Esophagus (tissue), 2 donors: ENCODE results near the gene AP3B1. TPM values are rescaled to one million over a fixed set of nuclear protein-coding genes. Genes with fewer than 3 reads are reported as not detected.

Experiments used
- H3K27ac ChIP-seq, 2 donors: one replicate each; pipeline ENCODE4 v1.5.1; 2013; ENCODE audit warnings: low read depth in 2 of 2, mild to moderate bottlenecking in 2 of 2, inconsistent platforms in 1 of 2, low read length in 1 of 2, moderate library complexity in 1 of 2
- H3K27me3 ChIP-seq, 2 donors: one replicate each; pipeline ENCODE4 v1.6.1; 2013; ENCODE audit warnings: low read length in 2 of 2, control low read depth in 1 of 2, mild to moderate bottlenecking in 1 of 2; ENCODE audit not compliant: insufficient read depth in 2 of 2, control insufficient read depth in 1 of 2
- H3K36me3 ChIP-seq, 2 donors: one replicate each; pipeline ENCODE4 v1.6.1; 2013; ENCODE audit warnings: low read length in 1 of 2; ENCODE audit not compliant: control insufficient read depth in 2 of 2, insufficient read depth in 2 of 2
- H3K4me1 ChIP-seq, 2 donors: one replicate each; pipeline ENCODE4 v1.6.1; 2013; ENCODE audit warnings: low read length in 1 of 2; ENCODE audit not compliant: control insufficient read depth in 2 of 2, insufficient read depth in 2 of 2
- H3K4me3 ChIP-seq, 2 donors: one replicate each; pipeline ENCODE4 v1.5.1; 2013; ENCODE audit warnings: low read length in 2 of 2, mild to moderate bottlenecking in 2 of 2, low read depth in 1 of 2, moderate library complexity in 1 of 2
- H3K9me3 ChIP-seq, 2 donors: one replicate each; pipeline ENCODE4 v1.6.1; 2013; ENCODE audit warnings: mild to moderate bottlenecking in 2 of 2, low read depth in 1 of 2, low read length in 1 of 2, moderate library complexity in 1 of 2; ENCODE audit not compliant: control insufficient read depth in 2 of 2, insufficient read depth in 1 of 2
- WGBS, 2 donors: extraction: QIAGEN DNeasy Blood & Tissue Kit; methylation state at CpG; one replicate each; pipeline ENCODE4 v1.1.7; 2013; 5-methylcytosine and 5-hydroxymethylcytosine counted together
- polyA plus RNA-seq, 2 donors: library from polyadenylated mRNA; stranded (reverse); fragments of 200-250 nt; gene quantifications; one replicate each; pipeline ENCODE4 v1.2.3, GENCODE V29; 2013
- donor health status: healthy with polysubstance abuse.
- donor health status: Bipolar disorder and iron deficiency.

Gene AP3B1
- polyA plus RNA-seq, 2 donors: 26.1 to 39.1 TPM

DNA sequence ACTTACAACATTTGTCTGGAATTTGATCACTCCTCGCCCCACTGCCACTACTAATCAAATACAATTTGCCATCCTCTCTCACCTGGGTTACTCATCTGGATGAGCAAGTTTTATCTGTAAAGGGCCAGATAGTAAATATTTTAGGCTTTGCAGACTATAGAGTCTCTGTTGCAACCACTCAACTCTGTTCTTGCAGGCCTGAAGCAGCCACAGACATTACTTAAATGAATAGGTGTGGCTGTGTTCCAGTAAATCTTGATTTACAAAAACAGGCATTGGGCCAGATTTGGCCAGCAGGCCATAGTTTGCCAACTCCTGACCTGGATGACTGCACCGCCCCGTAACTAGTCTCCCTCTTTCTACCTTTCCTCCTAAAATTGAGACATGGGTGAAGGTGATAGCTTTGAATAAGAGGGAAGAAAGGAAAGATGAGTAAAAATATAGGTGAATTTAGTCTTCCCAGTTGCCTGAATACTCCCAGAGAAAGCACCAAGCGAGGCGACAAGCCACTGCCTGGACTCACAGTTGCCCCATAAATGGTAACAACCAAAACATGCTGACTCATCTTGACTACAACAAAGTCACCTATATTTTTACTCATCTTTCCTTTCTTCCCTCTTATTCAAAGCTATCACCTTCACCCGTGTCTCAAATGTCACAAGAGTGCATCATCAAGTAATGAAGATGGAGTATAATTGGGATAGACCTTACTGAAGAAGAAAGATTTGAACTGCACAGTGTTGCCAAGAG is 33.4 kb upstream of the AP3B1 start:
- no peaks in the 10 kb centered on the region for H3K9me3 ChIP-seq
- no peaks in the 10 kb centered on the region for H3K36me3 ChIP-seq
- H3K4me1 ChIP-seq: no peaks in the 10 kb centered on the region
- H3K27me3 ChIP-seq: no peaks in the 10 kb centered on the region
- H3K27ac ChIP-seq: no peak overlapping the region
- H3K4me3 ChIP-seq: no peak overlapping the region
- WGBS, 2 donors: 65% methylated on average over 6 of the region's 6 CpGs

DNA sequence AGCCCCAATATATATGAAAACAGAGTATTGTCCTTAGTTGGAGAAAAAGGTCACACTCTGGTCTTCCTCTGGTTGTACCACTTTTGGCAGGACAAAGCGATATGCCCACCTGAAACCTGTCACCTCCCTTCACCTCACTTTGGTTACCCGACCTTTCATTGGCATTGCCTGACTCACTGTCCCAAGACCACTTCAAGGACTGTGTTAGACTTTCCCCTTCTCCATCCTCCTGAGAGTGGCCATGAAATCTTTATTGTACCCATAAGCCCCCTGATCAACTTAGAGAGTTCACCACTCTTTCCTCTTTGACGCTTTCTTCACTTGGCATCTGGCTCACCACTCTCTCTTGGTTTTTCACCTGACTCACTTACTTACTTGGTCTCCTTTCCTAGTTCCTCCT is 32.4 kb upstream of the AP3B1 start:
- no peaks in the 10 kb centered on the region for H3K27me3 ChIP-seq
- no peak overlapping the region for H3K4me3 ChIP-seq
- no peak overlapping the region for H3K27ac ChIP-seq
- no peaks in the 10 kb centered on the region for H3K4me1 ChIP-seq
- no peaks in the 10 kb centered on the region for H3K36me3 ChIP-seq
- 86 to 94% methylated on average over 3 of the region's 3 CpGs for WGBS, 2 donors
- no peaks in the 10 kb centered on the region for H3K9me3 ChIP-seq

GRCh38 chr5:78323241-78323640 is 28.7 kb upstream of the AP3B1 start:
- H3K36me3 ChIP-seq: no peaks in the 10 kb centered on the region
- no peaks in the 10 kb centered on the region for H3K27me3 ChIP-seq
- H3K4me1 ChIP-seq: no peaks in the 10 kb centered on the region
- no peak overlapping the region for H3K4me3 ChIP-seq
- no peaks in the 10 kb centered on the region for H3K9me3 ChIP-seq
- no peak overlapping the region for H3K27ac ChIP-seq

DNA sequence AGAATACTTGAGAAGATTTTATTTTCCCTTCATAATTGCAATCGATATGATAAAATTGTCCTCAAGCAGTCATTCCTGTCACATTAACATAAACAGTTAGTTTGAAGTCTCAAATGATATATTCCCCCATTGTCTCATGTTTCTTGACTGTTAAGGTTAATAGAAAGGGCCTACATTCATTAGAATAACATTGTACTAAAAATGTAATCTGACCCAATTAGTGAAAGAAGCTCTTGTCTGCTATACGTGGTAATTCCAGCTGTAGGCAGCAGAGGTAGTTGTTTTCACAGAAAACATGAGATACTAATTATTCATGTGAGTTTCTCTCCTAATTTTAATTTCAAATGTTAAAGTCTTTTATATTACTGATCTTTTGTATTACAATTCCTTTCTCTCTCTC is 25.9 kb upstream of the AP3B1 start:
- 40 to 45% methylated on average over 2 of the region's 2 CpGs for WGBS, 2 donors
- no peaks in the 10 kb centered on the region for H3K27me3 ChIP-seq
- H3K4me1 ChIP-seq: peaks cover 0 to 3% of the 10 kb centered on the region in 2 donors
- no peaks in the 10 kb centered on the region for H3K36me3 ChIP-seq
- H3K9me3 ChIP-seq: no peaks in the 10 kb centered on the region
- H3K27ac ChIP-seq: no peak overlapping the region
- H3K4me3 ChIP-seq: no peak overlapping the region

DNA sequence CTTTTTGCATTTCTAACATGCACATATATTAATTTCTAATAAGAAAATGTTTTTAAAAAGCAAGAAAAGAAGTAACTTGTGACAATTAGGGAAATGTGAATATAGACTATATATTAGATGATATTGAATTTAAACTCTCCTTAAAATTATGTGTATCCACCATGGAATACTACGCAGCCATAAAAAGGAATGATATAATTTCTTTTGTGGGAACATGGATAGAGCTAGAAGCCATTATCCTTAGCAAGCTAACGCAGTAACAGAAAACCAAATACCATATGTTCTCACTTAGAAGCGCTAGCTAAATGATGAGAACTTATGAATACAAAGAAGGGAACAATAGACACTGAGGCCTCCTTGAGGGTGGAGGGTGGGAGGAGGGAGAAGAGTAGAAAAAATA is 23.8 kb upstream of the AP3B1 start:
- Histone ChIP-seq H3K4me3 (no peak overlapping the region), H3K9me3 (no peaks in the 10 kb centered on the region), H3K27ac (no peak overlapping the region), H3K36me3 (no peaks in the 10 kb centered on the region), H3K27me3 (peaks cover 0 to 3% of the 10 kb centered on the region in 2 donors), H3K4me1 (peaks cover 0 to 3% of the 10 kb centered on the region in 2 donors)
- 95 to 96% methylated on average over 3 of the region's 3 CpGs for WGBS, 2 donors

DNA sequence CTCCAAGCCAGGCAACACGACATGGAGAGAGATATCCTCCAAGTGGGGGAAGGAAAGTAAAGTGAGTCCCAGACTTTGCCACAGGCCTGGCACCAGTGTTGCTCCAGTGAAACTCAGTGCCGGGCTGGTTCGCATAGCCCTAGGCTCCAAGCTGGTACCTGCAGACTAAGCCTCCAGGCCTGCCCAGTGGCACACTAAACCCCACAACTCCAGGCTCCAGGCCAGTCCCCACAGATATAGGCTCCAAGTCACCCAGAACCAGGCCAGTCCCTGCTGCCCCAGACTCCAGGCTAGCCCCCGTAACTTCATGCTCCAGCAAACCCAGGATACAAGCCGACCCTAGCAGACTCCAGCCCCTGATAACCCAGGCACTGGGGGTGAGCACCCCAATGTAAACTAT is 23.0 kb upstream of the AP3B1 start:
- Histone ChIP-seq H3K27me3 (peaks cover 0 to 3% of the 10 kb centered on the region in 2 donors), H3K4me3 (no peak overlapping the region), H3K9me3 (no peaks in the 10 kb centered on the region), H3K36me3 (no peaks in the 10 kb centered on the region), H3K27ac (no peak overlapping the region), H3K4me1 (peaks cover 0 to 3% of the 10 kb centered on the region in 2 donors)
- WGBS, 2 donors: 86% methylated on average over 5 of the region's 5 CpGs

GRCh38 chr5:78308703-78309102 is 14.2 kb upstream of the AP3B1 start:
- no peaks in the 10 kb centered on the region for H3K36me3 ChIP-seq
- no peaks in the 10 kb centered on the region for H3K27me3 ChIP-seq
- no peak overlapping the region for H3K4me3 ChIP-seq
- no peaks in the 10 kb centered on the region for H3K4me1 ChIP-seq
- 91 to 94% methylated on average over 1 of the region's 1 CpG for WGBS, 2 donors
- H3K27ac ChIP-seq: no peak overlapping the region
- no peaks in the 10 kb centered on the region for H3K9me3 ChIP-seq

- H3K4me1 ChIP-seq: no peaks in the 10 kb centered on the region
- no peaks in the 10 kb centered on the region for H3K9me3 ChIP-seq
- H3K27ac ChIP-seq: no peak overlapping the region
- H3K27me3 ChIP-seq: no peaks in the 10 kb centered on the region
- WGBS, 2 donors: 45 to 53% methylated on average over 2 of the region's 2 CpGs
- H3K36me3 ChIP-seq: no peaks in the 10 kb centered on the region
- no peak overlapping the region for H3K4me3 ChIP-seq
Observed at GRCh38 chr5:78300464-78301045, 6.1 kb upstream of the AP3B1 start.

- H3K27ac ChIP-seq: peak overlapping the region; percentile 82 to 89
- WGBS, 2 donors: 1% methylated on average over 46 of the region's 46 CpGs
- H3K4me3 ChIP-seq: peak overlapping the region; percentile 91 to 93
- no peaks in the 10 kb centered on the region for H3K4me1 ChIP-seq
- no peaks in the 10 kb centered on the region for H3K27me3 ChIP-seq
- no peaks in the 10 kb centered on the region for H3K9me3 ChIP-seq
- H3K36me3 ChIP-seq: no peaks in the 10 kb centered on the region
Observed at GRCh38 chr5:78295035-78295961, 800 bp upstream of the AP3B1 start.
